Lower lobe of right lung (tissue), 2 donors: ENCODE measurements around the gene KRTAP10-9. TPM values are rescaled to one million over a fixed set of nuclear protein-coding genes. Genes with fewer than 3 reads are reported as not detected.

Experiments used
- ATAC-seq, 2 donors: fragments of 200-7000 bp; cut with Tn5 transposase; one replicate each; pipeline ENCODE4 v1.9.1; 2020 to 2022; ENCODE audit warnings: mild to moderate bottlenecking in 2 of 2, moderate library complexity in 2 of 2
- DNase-seq: peaks from one replicate; pipeline ENCODE4 v3.0.0-alpha.2; 2020
- H3K27ac ChIP-seq: fragments of 200-600 bp; one replicate; pipeline ENCODE4 v1.8.0; 2022
- H3K27me3 ChIP-seq: fragments of 200-600 bp; one replicate; pipeline ENCODE4 v1.8.0; 2022; ENCODE audit warnings: low read depth
- H3K36me3 ChIP-seq: fragments of 200-600 bp; one replicate; pipeline ENCODE4 v1.8.0; 2022; ENCODE audit warnings: mild to moderate bottlenecking
- H3K4me1 ChIP-seq: fragments of 200-600 bp; one replicate; pipeline ENCODE4 v1.8.0; 2022
- H3K4me3 ChIP-seq: fragments of 200-600 bp; one replicate; pipeline ENCODE4 v1.8.0; 2022; ENCODE audit warnings: mild to moderate bottlenecking
- H3K9me3 ChIP-seq: fragments of 200-600 bp; one replicate; pipeline ENCODE4 v1.8.0; 2022
- intact Hi-C: fragments of 100-400 bp; cut with DNase I; formaldehyde crosslinking; loops from one replicate; pipeline ENCODE4 v1.11.0; 2022
- total RNA-seq: library from RNA; stranded (reverse); fragmentation: NEBNext Ultra II Directional; extraction: Animal tissue kit (Norgen Biotek cat#: 25700); gene quantifications from one replicate; pipeline ENCODE4 v1.2.1, GENCODE V29; 2021
- TF ChIP-seq, protein P1 (sequence below): fragments of 200-600 bp; IDR thresholded peaks from one replicate; pipeline ENCODE4 v1.8.0; 2022; ENCODE audit warnings: antibody characterized with exemption, mild to moderate bottlenecking
- donor health status: DM: no; HTN: yes; CAD: no; lungs with severe emphysema.

The KRTAP10-9 gene
- total RNA-seq, 1 donor from 2014 or later: not detected

- Histone ChIP-seq H3K9me3 (no peaks in the 10 kb centered on the region), H3K27ac (no peak overlapping the region), H3K4me1 (no peaks in the 10 kb centered on the region), H3K27me3 (no peaks in the 10 kb centered on the region), H3K36me3 (no peaks in the 10 kb centered on the region), H3K4me3 (no peak overlapping the region)
- intact Hi-C loops: no loop called here
- TF ChIP-seq, protein P1, sequence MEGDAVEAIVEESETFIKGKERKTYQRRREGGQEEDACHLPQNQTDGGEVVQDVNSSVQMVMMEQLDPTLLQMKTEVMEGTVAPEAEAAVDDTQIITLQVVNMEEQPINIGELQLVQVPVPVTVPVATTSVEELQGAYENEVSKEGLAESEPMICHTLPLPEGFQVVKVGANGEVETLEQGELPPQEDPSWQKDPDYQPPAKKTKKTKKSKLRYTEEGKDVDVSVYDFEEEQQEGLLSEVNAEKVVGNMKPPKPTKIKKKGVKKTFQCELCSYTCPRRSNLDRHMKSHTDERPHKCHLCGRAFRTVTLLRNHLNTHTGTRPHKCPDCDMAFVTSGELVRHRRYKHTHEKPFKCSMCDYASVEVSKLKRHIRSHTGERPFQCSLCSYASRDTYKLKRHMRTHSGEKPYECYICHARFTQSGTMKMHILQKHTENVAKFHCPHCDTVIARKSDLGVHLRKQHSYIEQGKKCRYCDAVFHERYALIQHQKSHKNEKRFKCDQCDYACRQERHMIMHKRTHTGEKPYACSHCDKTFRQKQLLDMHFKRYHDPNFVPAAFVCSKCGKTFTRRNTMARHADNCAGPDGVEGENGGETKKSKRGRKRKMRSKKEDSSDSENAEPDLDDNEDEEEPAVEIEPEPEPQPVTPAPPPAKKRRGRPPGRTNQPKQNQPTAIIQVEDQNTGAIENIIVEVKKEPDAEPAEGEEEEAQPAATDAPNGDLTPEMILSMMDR: no peak
- no peak for DNase-seq
- ATAC-seq: no peak
Observed at GRCh38 chr21:44648557-44649311, 21.8 kb downstream of the KRTAP10-9 start.

GRCh38 chr21:44649521-44650100, 22.7 kb downstream of the KRTAP10-9 start:
- Histone ChIP-seq H3K9me3 (no peaks in the 10 kb centered on the region), H3K36me3 (no peaks in the 10 kb centered on the region), H3K4me3 (no peak overlapping the region), H3K4me1 (no peaks in the 10 kb centered on the region), H3K27me3 (peaks cover 3% of the 10 kb centered on the region), H3K27ac (no peak overlapping the region)
- ATAC-seq (no peak), DNase-seq (no peak)
- intact Hi-C loops: no loop called here
- TF ChIP-seq, protein P1: no peak

DNA sequence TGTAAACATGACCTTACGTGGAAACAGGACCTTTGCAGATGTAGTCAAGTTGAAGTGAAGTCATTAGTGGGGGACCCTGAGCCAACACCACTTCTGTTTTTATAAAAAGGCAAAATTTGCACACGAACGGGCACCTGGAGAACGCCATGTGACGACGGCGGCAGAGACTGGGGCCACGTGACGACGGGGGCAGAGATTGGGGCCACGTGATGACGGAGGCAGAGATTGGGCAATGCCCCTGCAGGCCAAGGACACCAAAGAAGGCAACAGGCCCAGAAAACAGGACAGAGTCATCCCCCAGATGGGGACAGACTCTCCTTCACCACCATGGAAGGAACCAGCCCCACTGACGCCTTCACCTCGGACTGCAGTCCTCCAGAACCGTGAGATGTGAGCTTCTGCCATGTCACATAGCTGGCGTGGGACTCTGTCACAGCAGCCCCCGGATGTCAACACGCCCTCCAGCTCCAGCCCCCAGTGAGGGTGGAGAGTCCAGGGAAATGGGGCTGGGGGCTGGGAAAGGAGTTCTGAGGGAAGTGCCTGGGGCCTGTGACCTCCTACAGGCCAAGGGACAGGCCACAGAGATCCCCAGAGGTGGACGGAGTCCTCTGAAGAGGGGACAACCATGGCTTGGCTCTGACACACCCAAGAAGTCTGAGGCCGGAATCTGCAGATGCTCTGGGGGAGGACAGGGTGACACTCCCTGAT, 23.5 kb downstream of the KRTAP10-9 start:
- ATAC-seq (no peak), DNase-seq (no peak)
- H3K27me3 ChIP-seq: peaks cover 3% of the 10 kb centered on the region
- intact Hi-C loops: no loop called here
- no peaks in the 10 kb centered on the region for H3K36me3 ChIP-seq
- no peak overlapping the region for H3K4me3 ChIP-seq
- no peak overlapping the region for H3K27ac ChIP-seq
- H3K9me3 ChIP-seq: no peaks in the 10 kb centered on the region
- no peaks in the 10 kb centered on the region for H3K4me1 ChIP-seq
- TF ChIP-seq, protein P1: no peak

DNA sequence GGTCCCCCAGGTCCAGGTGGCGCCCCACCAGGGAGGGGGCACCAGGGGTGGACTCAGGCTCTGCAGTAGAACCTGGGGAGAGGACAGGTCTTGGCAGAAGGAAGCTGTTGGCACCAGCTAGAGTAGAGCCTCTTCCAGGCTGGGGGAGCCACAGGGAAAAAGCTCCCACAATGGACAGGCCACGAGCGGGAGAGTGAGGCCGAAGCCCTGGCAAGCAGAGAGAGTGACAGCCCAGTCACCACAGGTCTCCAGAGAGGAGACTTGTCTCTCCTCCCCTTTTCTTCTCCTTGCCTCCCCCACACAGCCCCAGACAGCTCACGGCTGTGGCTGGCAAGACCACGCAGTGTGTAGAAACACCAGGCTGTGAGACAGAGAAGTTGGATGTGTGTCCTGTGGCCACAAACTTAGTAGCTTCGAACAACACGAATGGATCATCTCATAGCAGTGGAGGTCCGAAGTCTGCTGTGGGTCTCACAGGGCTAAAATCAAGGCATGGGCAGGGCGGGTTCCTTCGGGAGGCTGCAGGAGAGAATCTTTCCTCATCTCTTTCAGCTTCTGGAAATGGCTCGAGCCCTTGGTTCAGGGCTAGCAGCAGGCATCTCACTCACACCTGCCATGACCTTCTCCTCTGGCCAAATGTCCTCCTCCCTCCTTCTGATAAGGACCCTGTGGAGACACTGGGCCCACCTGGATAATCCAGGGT, 24.2 kb downstream of the KRTAP10-9 start:
- DNase-seq (no peak), ATAC-seq (no peak)
- Histone ChIP-seq H3K36me3 (no peaks in the 10 kb centered on the region), H3K9me3 (no peaks in the 10 kb centered on the region), H3K27me3 (peaks cover 3% of the 10 kb centered on the region), H3K4me3 (no peak overlapping the region), H3K4me1 (no peaks in the 10 kb centered on the region), H3K27ac (no peak overlapping the region)
- intact Hi-C loops: no loop called here
- TF ChIP-seq, protein P1: no peak

GRCh38 chr21:44653123-44653522, 26.2 kb downstream of the KRTAP10-9 start:
- Histone ChIP-seq H3K9me3 (no peaks in the 10 kb centered on the region), H3K4me1 (no peaks in the 10 kb centered on the region), H3K4me3 (no peak overlapping the region), H3K27ac (no peak overlapping the region), H3K27me3 (peaks cover 14% of the 10 kb centered on the region), H3K36me3 (no peaks in the 10 kb centered on the region)
- DNase-seq (no peak), ATAC-seq (no peak)
- intact Hi-C loops: no loop called here
- TF ChIP-seq, protein P1: no peak
